Measurements from ENCODE around the gene CDH22.

The CDH22 gene

GRCh38 chr20:46160661-46161060 lies 147.6 kb downstream of the CDH22 start:
- no peak for FAIRE-seq

DNA sequence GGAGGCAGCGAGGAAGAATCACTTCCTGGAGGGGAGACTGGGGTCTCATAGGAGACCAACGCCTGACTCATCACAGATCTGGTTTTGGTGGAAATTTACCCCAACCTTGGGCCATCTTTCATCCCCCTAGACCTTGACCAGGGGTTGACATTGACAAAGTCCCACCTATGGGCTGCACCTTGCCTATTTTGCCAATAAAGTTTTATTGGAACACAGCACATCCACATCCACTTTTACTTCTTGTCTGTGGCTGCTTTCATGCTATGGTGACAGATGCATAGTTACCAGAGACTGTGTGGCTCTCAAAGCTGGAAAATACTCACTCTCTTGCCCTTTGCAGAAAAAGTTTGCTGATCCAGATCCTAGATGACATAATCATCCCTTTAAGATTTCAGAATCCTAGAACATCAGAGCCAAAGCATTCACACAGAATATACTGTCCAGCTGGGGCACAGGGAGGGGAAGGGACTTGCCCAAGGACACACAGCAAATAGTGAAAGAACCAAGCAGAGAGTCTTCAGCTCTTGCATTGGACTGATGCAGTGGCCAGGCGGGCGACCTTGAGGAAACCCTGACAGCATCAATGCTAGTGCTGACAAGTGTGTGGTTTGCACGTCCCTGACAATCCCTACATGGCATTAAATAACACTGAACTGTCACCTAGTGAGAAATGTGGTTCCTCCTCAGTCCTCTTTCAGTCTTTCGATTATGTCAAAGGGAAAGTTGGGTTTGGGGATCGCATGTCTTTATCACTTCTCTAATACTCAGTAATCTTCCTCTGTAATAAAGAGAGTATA lies 149.0 kb downstream of the CDH22 start:
- FAIRE-seq, result no peak

DNA sequence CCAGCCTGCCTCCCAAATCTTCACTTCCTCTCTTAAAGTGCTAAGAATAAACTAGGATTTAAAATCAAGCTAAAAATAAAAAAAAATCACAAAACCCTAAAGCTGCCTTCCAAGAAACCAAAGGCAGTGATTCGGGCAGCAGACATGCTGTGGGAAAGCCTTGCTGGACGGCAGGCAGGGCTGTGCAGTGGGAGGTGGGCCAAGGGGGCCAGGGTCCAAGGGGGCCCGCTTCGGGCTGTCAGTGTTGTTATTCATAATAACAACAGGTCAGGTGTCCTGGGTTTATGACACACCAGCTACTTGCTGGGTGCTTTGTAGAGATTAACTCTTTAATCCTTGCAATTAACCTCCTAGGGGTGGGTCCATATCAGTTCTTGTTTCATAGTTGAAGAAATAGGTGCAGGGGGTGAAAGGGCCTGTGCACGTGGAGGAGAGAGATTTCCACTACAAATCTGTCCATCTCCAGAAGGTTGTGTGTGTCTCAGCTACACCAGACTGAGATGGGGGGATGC lies 149.8 kb downstream of the CDH22 start:
- FAIRE-seq, result no peak

GRCh38 chr20:46157625-46158024 lies 150.7 kb downstream of the CDH22 start:
- no peak for FAIRE-seq

DNA sequence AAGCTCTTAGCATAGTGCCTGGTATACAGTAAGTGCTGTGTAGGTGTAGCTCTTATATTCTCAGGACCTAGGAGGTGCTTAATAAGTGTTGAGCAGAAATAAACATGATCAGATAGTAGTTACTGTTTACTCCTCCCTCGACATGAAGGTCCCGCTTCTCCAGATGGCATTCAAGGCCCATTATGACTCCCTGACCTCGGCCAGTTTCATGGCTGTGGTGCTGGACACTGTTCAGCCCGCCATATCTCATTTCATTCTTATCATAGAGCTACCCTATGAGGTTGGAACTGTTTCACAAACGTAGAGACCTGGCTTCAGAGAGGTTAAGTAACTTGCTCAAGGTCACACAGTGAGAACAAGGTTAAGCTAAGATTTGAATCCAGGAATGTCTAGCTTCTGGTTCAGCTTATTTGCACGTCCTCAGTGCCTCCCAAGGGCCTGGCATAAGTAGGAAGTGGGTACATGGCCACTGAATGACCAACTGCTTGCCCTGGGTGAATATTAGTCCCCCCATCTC lies 151.2 kb downstream of the CDH22 start:
- no peak for FAIRE-seq

DNA sequence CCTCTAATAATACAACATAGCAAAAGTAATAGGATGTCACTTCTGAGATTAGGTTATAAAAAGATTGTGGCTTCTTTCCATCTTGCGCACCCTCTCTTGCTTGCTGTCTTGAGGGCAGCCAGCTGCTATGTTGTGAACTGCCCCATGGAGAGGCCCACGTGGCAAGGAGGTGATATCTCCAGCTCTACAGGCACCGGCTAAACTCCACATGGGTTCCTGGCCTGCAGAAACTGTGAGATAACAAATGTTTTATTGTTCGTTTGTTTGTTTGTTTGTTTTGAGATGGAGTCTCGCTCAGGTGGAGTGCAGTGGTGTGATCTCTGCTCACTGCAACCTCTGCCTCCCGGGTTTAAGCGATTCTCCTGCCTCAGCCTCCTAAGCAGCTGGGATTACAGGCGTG lies 152.2 kb downstream of the CDH22 start:
- no peak for FAIRE-seq

- FAIRE-seq, result no peak
These were observed 153.5 kb downstream of the CDH22 start for GRCh38 chr20:46154796-46155195.

GRCh38 chr20:46154305-46154704 lies 154.0 kb downstream of the CDH22 start:
- no peak for FAIRE-seq

DNA sequence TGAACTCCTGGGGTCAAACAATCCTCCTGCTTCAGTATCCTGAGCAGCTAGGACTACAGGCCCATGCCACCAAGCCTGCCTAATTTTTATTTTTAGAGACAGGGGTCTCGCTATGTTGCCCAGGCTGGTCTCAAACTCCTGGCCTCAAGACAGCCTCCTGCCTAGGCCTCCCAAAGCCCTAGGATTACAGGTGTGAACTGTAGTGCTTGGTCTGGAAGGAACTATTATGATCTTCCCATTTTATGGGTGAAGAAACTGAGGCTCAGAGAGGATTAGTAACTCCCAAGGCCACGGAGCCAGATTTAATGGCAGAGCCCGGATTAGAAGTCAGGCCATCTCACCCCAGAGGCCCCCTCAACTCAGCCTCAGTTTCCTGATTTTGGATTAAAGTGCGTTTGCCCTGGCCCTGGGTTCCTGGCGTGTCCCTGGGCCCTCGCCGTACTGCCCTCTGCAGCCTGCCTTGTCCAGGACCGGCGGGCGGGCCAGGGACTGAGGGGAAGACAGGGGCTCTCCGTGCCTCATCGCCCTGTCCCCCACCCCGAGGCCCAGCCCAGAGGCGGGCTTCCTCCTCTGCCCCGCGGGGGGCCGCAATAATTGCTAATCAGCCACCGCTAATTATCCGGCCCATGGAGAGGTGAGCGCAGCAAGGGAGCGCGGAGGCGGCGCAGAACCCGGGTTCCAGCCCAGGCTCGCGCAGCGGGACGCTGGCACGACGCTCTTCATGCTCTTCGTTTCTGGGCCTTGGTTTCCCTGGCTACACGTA lies 155.3 kb downstream of the CDH22 start:
- FAIRE-seq, result no peak

DNA sequence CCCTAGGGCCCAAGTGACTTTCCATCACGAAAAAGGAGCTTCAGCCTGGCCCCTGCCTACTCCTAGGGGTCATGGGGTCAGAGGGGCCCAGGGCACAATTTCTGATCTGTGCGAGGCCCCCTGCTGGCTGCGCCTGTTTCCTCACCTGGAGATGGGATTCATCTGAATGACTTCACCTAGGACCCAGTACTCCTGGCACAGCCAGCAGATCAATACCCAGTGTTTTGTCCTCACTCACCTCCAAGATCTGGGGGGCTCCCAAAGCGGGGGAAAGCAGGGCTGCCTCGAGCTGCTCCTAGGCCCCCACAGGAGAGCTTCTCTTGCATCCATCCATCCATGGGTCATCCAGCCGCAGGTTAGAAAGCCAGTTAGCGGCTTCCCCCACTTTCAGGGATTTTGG lies 156.4 kb downstream of the CDH22 start:
- no peak for FAIRE-seq

DNA sequence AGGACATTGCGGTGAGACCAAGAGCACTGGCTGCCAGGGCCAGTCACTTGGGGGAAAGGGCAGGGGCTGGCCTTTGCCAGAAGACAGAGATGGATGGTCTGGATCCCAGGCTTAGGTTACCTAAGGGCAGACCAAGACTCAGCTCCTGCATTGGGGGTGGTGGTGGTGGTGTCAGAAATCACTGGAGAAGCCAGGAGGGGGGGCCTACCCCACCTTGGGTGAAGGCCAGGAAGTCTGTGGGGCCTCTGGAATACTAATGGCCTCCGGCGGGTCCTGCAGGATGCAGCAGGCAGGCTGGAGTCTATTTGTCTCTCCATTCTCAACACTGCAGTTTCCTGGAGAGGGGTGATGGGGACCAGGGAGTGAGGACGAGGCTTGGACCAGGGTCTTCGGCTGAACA lies 157.4 kb downstream of the CDH22 start:
- FAIRE-seq, result no peak

- no peak for FAIRE-seq
These were observed 159.7 kb downstream of the CDH22 start for GRCh38 chr20:46148313-46149208.

DNA sequence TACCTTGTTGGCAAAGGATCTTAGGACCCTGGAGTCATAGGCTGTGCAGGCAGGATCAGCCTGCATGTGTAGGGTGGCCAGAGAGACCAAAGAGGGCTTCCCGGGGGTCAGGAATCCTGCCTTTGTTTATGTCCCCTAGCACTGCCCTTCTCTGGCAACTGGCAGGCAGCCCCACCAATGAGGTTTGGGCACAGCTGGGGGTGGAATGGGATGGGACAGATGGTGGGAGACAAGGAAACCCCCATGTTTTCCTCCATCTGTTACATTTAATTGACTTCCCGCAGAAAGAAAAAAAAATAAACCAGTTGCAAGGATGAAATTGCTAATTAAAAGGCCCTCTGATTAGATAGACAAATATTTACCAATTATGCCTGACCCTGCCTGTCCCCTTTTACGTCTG lies 162.6 kb downstream of the CDH22 start:
- FAIRE-seq, result no peak

GRCh38 chr20:46144432-46145025 lies 163.8 kb downstream of the CDH22 start:
- no peak for FAIRE-seq

- no peak for FAIRE-seq
These were observed 166.2 kb downstream of the CDH22 start for GRCh38 chr20:46142124-46142523.

DNA sequence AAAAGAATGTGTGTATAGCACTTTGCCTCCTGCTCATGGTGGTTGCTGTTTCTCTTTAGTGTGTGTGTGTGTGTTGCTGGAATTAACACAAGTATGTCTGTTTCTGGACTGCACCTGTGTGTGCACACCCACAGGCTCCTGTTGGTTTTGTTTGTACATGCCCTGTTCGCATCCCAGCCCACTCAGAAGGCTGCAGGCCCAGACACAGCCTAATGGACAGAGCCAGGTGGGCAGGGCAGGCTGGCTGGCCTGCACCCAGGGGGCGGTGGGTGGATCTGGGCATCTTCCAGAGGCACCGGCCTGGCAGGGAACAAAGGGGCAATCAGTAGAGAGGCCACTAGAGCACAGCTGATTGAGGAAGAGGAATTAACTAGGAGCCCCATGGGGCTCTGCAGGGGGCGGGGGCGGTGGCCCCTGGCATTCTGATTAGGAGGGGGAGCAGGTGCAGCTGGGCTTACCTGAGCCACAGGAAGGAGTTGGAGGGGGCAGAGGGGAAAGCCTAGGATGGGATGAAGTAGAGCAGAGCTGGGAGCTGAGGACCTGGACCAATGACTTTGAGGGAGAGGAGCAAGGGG lies 168.3 kb downstream of the CDH22 start:
- no peak for FAIRE-seq

GRCh38 chr20:46139266-46139889 lies 168.9 kb downstream of the CDH22 start:
- no peak for FAIRE-seq

- no peak for FAIRE-seq
These were observed 170.5 kb downstream of the CDH22 start for GRCh38 chr20:46137816-46138215.

DNA sequence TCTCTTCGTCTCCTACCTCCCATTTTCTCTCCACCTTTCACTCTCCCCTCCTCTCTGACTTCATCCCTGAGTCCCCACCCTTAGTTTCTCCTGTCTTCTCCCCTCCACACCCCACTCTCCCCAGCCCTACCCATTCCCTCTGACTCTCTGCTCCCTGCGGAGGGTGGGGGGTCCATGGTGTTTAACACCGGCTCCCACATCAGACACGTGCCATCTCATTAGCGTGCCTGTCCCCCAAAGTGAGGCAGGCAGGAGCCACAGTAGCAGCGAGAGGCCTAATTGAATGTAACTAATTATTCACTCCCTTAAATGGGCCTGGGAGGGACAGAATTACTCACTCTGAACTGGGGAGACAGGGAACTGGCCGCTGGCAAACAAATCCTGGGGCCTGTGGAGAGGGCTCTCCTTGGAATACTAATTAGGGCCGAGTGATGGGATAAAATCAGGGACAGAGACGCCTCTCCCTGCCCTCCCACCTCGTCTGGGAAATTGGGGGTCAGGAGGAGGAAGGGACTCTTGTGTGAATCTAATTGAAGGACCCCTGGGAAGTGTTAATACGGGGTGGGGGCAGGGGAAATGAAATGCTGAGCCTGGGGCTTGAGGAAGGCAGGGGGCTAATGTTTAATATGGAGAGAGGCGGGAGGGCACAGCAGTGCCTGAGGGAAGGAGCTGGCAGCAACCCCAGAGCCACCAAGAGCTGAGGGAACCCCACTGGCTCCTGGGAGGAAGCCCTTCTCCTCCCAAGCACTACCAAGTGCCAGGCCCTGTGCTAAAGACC lies 172.3 kb downstream of the CDH22 start:
- FAIRE-seq, result no peak

DNA sequence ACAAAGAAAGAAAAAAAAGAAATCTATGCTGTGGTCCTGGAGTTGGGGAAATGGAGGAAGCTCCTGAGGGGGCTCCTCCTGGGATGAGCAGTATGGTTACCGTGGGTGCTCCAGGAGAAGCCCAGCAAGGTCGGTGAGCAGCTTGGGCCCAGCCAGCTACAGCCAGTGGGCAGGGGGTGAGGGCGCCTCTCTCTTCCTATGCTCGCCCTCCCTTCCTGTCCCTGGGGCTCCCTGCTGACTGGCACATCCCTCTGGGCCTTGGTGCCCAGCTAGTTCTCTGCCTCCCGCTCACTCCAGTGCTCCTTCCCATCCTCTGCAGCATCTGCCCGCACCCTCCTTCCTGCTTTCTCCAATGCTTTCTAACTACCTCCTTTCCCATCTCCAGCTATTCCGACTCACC lies 173.6 kb downstream of the CDH22 start:
- no peak for FAIRE-seq

All from endometrium (tissue), 2 donors.